HG02840 (cell line): ENCODE data around the gene PTPRR.

Experiments
- ATAC-seq: cut with Tn5 transposase; IDR thresholded peaks from one replicate; pipeline ENCODE4 v1.9.1; 2021; ENCODE audit warnings: mild to moderate bottlenecking, moderate library complexity, moderate number of reproducible peaks; ENCODE audit not compliant: unreplicated experiment, low FRiP score

PTPRR gene

GRCh38 chr12:70920251-70920851, at the start of gene PTPRR:
TSS of gene PTPRR (minus strand) at chr12:70920738. CDS start at chr12:70920390, 348 bp downstream.
- ATAC-seq, result no peak

- ATAC-seq, result no peak
Measured at GRCh38 chr12:70966996-70967790, 46.7 kb upstream of the PTPRR start.

GRCh38 chr12:70966046-70966445, 45.5 kb upstream of the PTPRR start:
- ATAC-seq, result no peak

GRCh38 chr12:70964867-70965510, 44.5 kb upstream of the PTPRR start:
- ATAC-seq, result no peak

GRCh38 chr12:70963081-70963660, 42.6 kb upstream of the PTPRR start:
- no peak for ATAC-seq

- ATAC-seq, result no peak
Measured at GRCh38 chr12:70962226-70962794, 41.8 kb upstream of the PTPRR start.

GRCh38 chr12:70960484-70960883, 39.9 kb upstream of the PTPRR start:
- no peak for ATAC-seq

GRCh38 chr12:70955415-70955814, 34.9 kb upstream of the PTPRR start:
- ATAC-seq, result no peak

GRCh38 chr12:70950451-70950850, 29.9 kb upstream of the PTPRR start:
- ATAC-seq, result no peak

GRCh38 chr12:70948976-70949336, 28.4 kb upstream of the PTPRR start:
- ATAC-seq, result no peak

- no peak for ATAC-seq
Measured at GRCh38 chr12:70948236-70948975, 27.9 kb upstream of the PTPRR start.

- no peak for ATAC-seq
Measured at GRCh38 chr12:70936203-70936813, 15.8 kb upstream of the PTPRR start.

GRCh38 chr12:70933133-70933532, 12.6 kb upstream of the PTPRR start:
- ATAC-seq, result no peak

GRCh38 chr12:70929029-70929428, 8.5 kb upstream of the PTPRR start:
- no peak for ATAC-seq

- no peak for ATAC-seq
Measured at GRCh38 chr12:70928071-70928470, 7.5 kb upstream of the PTPRR start.

- ATAC-seq, result no peak
Measured at GRCh38 chr12:70927356-70927755, 6.8 kb upstream of the PTPRR start.

- ATAC-seq, result no peak
Measured at GRCh38 chr12:70925539-70925938, 5.0 kb upstream of the PTPRR start.

- ATAC-seq, result no peak
Measured at GRCh38 chr12:70920891-70921290, 353 bp upstream of the PTPRR start.

- ATAC-seq, result no peak
Measured at GRCh38 chr12:70919597-70920035, 922 bp downstream of the PTPRR start.

- ATAC-seq, result no peak
Measured at GRCh38 chr12:70919176-70919575, 1.4 kb downstream of the PTPRR start.
